ENCODE results near the gene ZNF805. TPM values are rescaled to one million over a fixed set of nuclear protein-coding genes. Genes with fewer than 3 reads are reported as not detected.
"Not testable (repeated sequence)": the region's sequence is repeated elsewhere in the genome, so short reads cannot be mapped to it uniquely, and the experiment has no call there.

The ZNF805 gene
- 10 to 100 TPM in 1 of 2 experiments, 1 to 10 TPM in 1; 9.8 to 10.0 TPM for total RNA-seq

DNA sequence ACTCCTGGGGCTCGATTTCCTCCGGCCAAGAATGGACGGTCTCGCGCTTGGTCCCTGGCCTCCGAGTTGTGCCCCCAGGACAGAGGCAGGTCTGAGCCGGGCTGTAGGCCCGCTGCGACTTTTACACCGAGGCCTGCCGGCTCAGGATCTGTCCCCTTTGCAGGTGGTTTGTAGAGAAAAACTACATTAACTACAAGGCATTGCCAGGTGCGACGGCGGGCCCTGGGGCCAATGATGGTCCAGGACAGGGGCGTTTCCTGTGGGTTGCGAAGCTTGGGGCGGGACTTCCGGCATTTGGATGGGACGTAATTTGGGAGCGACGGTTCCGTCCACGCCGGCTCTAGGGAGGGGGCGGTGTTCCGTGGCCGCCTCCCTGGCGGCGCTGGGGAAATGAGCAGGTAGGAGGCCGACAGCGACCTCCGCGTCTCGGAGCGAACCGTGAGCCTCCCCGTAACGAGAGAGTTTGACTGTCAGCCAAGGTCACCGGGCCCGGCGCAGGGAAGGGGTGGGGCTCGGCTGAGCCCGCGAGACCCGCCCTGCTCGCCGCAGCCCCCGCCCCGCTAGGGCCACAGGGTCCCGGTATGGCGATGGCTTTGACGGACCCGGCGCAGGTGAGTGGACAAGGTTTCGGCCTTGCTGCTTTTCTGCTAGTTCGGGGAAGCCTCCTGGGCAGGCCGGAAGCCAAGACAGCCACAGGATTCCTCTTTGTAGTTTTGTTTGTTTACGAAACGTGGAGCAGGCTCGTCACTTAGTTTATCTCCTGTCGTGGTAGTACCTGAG, at the start of gene ZNF805:
TSS of gene ZNF805 (plus strand) at position 322 of the 780 bp plus-strand sequence. CDS start at position 582, 260 bp downstream.
- CTCF ChIA-PET = no interaction called here
- Mint-ChIP-seq H3K4me1 (peaks cover 25% of the 10 kb centered on the region), H3K9me3 (peaks cover 3% of the 10 kb centered on the region), H3K4me3 (peak within 1 kb of the TSS; percentile 83), H3K27me3 (no peaks in the 10 kb centered on the region), H3K36me3 (ENCODE audit: low read depth) (peaks cover 24% of the 10 kb centered on the region), H3K27ac (peak within 1 kb of the TSS; percentile 93)
- peak; percentile 96 for DNase-seq
- POLR2A ChIA-PET = interaction anchor here (0.5 to 2.3 kb wide), 6 partner anchors 39 to 151 kb away, joined by 3 to 14 read pairs (median 4); partner anchors contain the start of genes ZNF264, ZNF304 and ZNF548

DNA sequence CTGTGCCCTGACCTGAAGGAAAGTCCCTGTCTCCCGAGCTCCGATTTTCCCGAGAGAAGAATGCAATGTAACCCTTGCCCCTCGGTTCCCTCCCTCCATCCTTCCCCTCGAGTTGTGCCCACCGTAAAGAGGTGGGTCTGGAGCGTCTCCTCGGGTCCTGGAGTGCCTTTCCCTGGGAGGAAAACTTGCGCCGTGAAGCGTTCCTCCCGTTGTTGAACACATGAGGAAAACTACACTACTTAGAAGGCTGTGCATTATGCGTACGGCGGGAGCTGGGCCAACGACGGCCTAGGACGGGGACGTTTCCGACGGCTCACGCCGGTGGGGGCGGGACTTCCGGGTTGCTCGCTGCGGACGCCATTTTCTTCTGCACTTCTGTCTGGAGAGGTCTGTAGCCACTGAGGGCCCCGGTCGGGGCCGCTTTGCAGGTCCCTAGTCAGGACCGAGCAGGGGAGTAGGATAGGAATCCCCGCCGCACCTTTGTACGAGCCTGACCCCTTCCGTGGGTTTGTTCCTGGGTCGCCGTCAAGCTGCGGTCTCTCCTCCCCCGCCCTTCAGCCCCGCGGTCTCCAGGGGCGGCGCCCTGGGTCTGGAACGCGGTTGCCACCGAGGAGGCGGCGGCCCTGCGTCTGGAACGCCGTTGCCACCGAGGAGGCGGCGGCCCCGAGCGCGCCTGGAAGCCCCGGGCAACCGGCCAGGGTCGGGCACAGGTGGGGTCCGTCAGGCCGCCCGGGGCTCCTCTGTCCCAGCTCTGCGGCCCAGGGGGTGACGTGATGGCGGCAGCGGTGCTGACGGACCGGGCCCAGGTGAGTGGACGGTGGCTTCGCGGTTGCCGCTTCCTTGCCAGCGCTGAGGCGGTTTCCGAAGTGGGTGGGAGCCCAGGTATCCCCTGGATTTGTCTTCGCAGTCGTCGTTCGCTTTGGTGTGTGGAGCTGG, 49.0 kb upstream of the ZNF805 start, which contains the start of gene ZNF264:
TSS of gene ZNF264 (plus strand) at position 360 of the 936 bp plus-strand sequence. CDS start at position 774, 414 bp downstream.
- peaks cover 29% of the 10 kb centered on the region for H3K4me1 Mint-ChIP-seq
- H3K27me3 Mint-ChIP-seq = peaks cover 4% of the 10 kb centered on the region
- peaks cover 71% of the 10 kb centered on the region for H3K36me3 Mint-ChIP-seq (ENCODE audit: low read depth)
- H3K4me3 Mint-ChIP-seq = peak within 1 kb of the TSS; percentile 88
- CTCF ChIA-PET = no interaction called here
- POLR2A ChIA-PET = interaction anchor here (0.6 to 2.4 kb wide), 5 partner anchors 44 to 229 kb away, joined by 3 to 14 read pairs (median 5); partner anchors contain the start of genes ZNF548 and ZNF805
- DNase-seq = peak; percentile 90
- H3K27ac Mint-ChIP-seq = peak within 1 kb of the TSS; percentile 80
- H3K9me3 Mint-ChIP-seq = peaks cover 43% of the 10 kb centered on the region

DNA sequence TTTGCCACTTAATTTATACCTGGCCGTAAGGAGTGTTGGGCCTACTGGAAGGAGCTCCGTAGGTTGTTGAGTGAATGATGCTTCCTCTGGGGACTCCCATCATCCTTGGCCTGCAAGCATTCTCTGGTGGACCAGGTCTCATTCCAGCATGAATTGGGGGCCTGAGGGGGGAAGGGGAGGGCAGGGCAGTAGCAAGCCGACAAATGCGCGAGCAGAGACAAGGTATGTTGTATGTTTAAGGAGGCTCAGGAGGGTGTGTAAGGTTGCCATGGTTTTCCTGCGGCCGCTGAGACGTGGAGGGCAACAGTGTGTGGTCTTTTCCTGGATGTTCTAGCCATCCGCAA, 48.4 kb upstream of the ZNF805 start:
- Mint-ChIP-seq H3K4me1 (peaks cover 29% of the 10 kb centered on the region), H3K27me3 (peaks cover 4% of the 10 kb centered on the region), H3K27ac (peak overlapping the region; percentile 80), H3K9me3 (peaks cover 47% of the 10 kb centered on the region), H3K4me3 (peak overlapping the region; percentile 88), H3K36me3 (ENCODE audit: low read depth) (peaks cover 77% of the 10 kb centered on the region)
- ChIA-PET CTCF (no interaction called here), POLR2A (interaction anchor here (0.6 to 2.4 kb wide), 5 partner anchors 44 to 228 kb away, joined by 3 to 14 read pairs (median 5); partner anchors contain the start of genes ZNF548 and ZNF805)
- no peak for DNase-seq

DNA sequence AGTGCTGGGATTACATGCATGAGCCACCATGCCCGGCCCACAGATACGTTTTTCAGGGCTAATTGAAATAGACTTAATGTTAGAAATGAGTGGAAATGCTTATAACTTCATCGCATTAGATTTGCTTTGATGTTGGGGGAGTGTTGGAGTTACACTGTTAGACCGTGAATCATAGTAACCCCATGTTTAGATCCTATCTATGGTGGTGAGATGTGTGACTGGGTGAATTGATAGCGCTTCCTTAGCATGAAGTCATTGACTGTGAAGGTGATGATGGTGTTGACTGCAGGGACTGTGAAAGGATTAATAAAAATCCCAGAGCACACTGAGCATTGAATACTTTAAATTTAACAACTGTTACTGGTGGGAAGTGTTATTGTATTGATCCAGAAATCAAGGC, 47.4 kb upstream of the ZNF805 start:
- H3K27ac Mint-ChIP-seq = peak overlapping the region; percentile 9
- H3K4me3 Mint-ChIP-seq = peak overlapping the region; percentile 88
- H3K36me3 Mint-ChIP-seq (ENCODE audit: low read depth) = peaks cover 83% of the 10 kb centered on the region
- peaks cover 2% of the 10 kb centered on the region for H3K27me3 Mint-ChIP-seq
- peaks cover 29% of the 10 kb centered on the region for H3K4me1 Mint-ChIP-seq
- no peak for DNase-seq
- ChIA-PET POLR2A (interaction anchor here (1.4 kb wide), 1 partner anchor 86 kb away, joined by 3 read pairs; no protein-coding TSS in a partner anchor), CTCF (no interaction called here)
- peaks cover 45% of the 10 kb centered on the region for H3K9me3 Mint-ChIP-seq

DNA sequence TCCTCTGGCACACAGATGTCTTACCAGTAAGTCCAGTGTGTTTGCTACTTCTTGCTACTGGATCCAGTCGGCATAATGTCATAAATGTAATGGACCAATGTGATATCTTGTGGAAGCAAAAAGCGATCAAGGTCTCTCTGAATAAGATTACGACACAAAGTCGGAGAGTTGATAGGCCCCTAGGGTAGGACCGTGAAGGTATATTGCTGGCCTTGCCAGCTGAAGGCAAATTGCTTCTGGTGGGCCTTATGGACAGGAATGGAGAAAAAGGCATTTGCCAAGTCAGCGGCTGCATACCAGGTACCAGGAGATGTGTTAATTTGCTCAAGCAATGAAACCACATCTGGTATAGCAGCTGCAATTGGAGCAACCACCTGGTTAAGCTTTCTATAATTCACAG, 42.6 kb upstream of the ZNF805 start:
- peaks cover 40% of the 10 kb centered on the region for H3K9me3 Mint-ChIP-seq
- DNase-seq, H3K4me3 Mint-ChIP-seq, H3K27me3 Mint-ChIP-seq, CTCF ChIA-PET, H3K27ac Mint-ChIP-seq, POLR2A ChIA-PET: not testable (repeated sequence)
- peaks cover 94% of the 10 kb centered on the region for H3K36me3 Mint-ChIP-seq (ENCODE audit: low read depth)
- peaks cover 12% of the 10 kb centered on the region for H3K4me1 Mint-ChIP-seq

DNA sequence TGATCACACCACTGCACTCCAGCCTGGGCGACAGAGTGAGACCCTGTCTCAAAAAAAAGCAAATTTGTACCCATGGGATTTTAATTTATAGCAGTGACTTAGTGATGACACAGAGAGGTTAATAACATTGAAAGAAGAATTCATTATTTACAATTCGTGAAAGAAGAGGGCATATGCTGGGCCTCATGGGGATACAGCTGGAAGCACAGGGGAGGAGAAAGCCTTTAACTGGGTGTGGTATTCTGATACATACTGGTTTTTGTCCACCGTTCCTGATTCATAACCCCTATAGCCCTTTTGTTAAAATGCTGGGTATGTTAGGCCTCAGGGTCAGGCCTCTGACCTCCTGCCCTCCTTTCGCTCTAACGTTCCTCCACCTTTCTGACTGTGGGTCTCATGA, 38.3 kb upstream of the ZNF805 start:
- no peaks in the 10 kb centered on the region for H3K4me1 Mint-ChIP-seq
- no peaks in the 10 kb centered on the region for H3K27me3 Mint-ChIP-seq
- H3K27ac Mint-ChIP-seq = no peak overlapping the region
- no peak overlapping the region for H3K4me3 Mint-ChIP-seq
- POLR2A ChIA-PET = no interaction called here
- H3K36me3 Mint-ChIP-seq (ENCODE audit: low read depth) = peaks cover 87% of the 10 kb centered on the region
- CTCF ChIA-PET = no interaction called here
- H3K9me3 Mint-ChIP-seq = peaks cover 36% of the 10 kb centered on the region
- DNase-seq = no peak

DNA sequence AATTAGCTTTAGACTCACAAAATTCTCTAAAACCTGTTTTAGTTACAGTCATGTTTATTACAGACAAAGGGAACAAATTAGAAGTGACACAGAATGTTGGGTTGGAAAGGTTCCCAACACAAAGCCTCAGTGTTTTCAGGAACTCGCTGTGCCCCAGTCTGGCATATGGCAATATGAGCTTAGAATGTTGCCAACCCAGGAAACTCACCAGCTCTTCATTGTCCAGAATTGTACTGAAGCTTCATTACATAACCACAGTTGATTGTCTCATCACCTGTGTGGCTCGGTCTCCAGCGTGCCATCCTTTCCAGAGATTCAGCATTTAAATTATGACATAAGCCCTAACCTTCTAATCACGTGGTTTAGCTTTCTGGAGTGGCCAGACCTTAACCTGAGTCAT, 30.1 kb upstream of the ZNF805 start:
- no peak for DNase-seq
- no peaks in the 10 kb centered on the region for H3K4me1 Mint-ChIP-seq
- H3K27ac Mint-ChIP-seq = no peak overlapping the region
- no peaks in the 10 kb centered on the region for H3K27me3 Mint-ChIP-seq
- POLR2A ChIA-PET = no interaction called here
- CTCF ChIA-PET = interaction anchor here (0.6 kb wide), 1 partner anchor 34 kb away, joined by 8 read pairs; no protein-coding TSS in a partner anchor
- peaks cover 29% of the 10 kb centered on the region for H3K9me3 Mint-ChIP-seq
- H3K4me3 Mint-ChIP-seq = no peak overlapping the region
- H3K36me3 Mint-ChIP-seq (ENCODE audit: low read depth) = peaks cover 82% of the 10 kb centered on the region

DNA sequence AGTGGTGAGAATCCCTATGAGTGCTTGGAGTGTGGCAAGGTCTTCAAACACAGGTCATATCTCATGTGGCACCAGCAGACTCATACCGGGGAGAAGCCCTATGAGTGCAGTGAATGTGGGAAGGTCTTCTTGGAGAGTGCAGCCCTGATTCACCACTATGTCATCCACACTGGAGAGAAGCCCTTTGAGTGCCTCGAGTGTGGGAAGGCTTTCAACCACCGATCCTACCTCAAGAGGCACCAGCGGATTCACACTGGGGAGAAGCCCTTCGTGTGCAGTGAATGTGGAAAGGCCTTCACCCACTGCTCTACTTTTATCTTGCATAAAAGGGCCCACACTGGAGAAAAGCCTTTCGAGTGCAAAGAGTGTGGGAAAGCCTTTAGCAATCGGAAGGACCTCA, 28.3 kb upstream of the ZNF805 start:
- H3K9me3 Mint-ChIP-seq = peaks cover 34% of the 10 kb centered on the region
- no peak overlapping the region for H3K4me3 Mint-ChIP-seq
- no peaks in the 10 kb centered on the region for H3K4me1 Mint-ChIP-seq
- H3K27ac Mint-ChIP-seq = no peak overlapping the region
- H3K27me3 Mint-ChIP-seq = no peaks in the 10 kb centered on the region
- ChIA-PET POLR2A (no interaction called here), CTCF (no interaction called here)
- H3K36me3 Mint-ChIP-seq (ENCODE audit: low read depth) = peaks cover 81% of the 10 kb centered on the region
- no peak for DNase-seq

DNA sequence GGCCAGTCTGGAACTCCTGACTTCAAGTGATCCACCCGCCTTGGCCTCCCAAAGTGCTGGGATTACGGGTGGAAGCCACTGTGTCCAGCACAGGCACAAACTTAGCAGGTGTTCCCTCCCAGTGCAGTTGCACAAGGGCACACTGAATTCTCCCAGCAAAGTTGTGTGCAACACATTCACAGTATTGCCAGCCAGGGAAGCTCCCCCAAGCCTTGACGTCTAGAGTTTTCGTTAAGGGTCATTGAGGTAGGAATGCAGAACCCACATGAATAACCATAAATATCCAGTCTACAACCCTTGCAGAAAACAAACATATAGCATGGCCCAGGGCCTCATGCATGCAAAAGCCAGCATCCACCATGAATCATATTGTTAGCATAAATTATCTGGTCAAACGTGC, 12.9 kb upstream of the ZNF805 start:
- H3K36me3 Mint-ChIP-seq (ENCODE audit: low read depth) = no peaks in the 10 kb centered on the region
- H3K9me3 Mint-ChIP-seq = peaks cover 22% of the 10 kb centered on the region
- no peak overlapping the region for H3K4me3 Mint-ChIP-seq
- no peak for DNase-seq
- CTCF ChIA-PET = no interaction called here
- no peak overlapping the region for H3K27ac Mint-ChIP-seq
- H3K4me1 Mint-ChIP-seq = no peaks in the 10 kb centered on the region
- POLR2A ChIA-PET = no interaction called here
- no peaks in the 10 kb centered on the region for H3K27me3 Mint-ChIP-seq

DNA sequence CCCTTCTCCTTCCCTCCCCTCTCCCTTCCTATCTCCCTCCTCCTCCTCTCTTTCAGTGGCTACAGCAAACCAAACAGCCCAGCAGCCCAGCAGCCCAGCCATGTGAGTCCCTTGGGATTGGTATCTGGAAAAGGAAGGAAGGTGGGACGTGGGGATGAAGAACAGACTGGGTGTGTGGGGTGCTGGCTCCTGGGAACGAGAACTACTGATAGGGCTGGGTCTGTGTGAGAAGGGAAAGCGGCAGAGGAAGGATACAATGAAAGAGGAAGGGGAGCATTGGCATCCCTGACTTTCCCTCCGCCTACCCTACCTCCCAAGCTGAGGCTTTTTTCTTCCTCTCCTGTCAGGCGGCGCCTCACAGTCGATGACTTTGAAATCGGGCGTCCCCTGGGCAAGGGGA, 8.7 kb upstream of the ZNF805 start:
- Mint-ChIP-seq H3K4me3 (no peak overlapping the region), H3K36me3 (ENCODE audit: low read depth) (no peaks in the 10 kb centered on the region), H3K9me3 (peaks cover 18% of the 10 kb centered on the region), H3K4me1 (no peaks in the 10 kb centered on the region), H3K27ac (no peak overlapping the region), H3K27me3 (no peaks in the 10 kb centered on the region)
- ChIA-PET CTCF (no interaction called here), POLR2A (no interaction called here)
- no peak for DNase-seq

DNA sequence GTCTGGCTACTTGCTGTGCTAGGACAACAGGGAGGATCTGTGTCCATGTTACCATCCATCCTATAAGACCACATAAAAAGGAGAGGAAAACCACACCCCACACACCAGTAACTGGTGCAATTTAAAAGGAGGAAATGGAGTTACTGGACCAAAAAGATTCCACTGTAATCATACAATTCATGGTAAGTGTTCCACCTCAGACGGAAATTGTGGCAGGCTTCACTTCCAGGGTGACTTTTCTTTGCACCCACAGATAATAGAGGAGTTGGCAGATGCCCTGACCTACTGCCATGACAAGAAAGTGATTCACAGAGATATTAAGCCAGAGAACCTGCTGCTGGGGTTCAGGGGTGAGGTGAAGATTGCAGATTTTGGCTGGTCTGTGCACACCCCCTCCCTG, 7.2 kb upstream of the ZNF805 start:
- Mint-ChIP-seq H3K4me1 (no peaks in the 10 kb centered on the region), H3K4me3 (no peak overlapping the region), H3K36me3 (ENCODE audit: low read depth) (no peaks in the 10 kb centered on the region), H3K27me3 (no peaks in the 10 kb centered on the region), H3K27ac (no peak overlapping the region), H3K9me3 (peaks cover 15% of the 10 kb centered on the region)
- ChIA-PET POLR2A (no interaction called here), CTCF (no interaction called here)
- no peak for DNase-seq

DNA sequence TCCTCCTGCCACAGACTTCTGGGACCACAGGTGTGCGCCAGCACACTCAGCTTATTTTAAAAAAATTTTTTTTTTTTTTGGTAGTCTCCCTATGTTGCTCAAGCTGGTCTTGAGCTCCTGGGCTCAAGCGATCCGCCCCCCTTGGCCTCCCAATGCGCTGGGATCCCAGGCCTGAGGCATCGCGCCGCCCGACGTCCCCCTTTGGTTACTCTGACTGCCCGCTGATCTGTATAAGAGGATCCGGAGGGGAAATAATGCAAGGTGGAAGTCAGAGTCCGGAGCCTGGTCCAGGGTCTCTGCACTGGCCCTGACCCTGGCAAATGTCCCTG, 486 bp upstream of the ZNF805 start:
- POLR2A ChIA-PET = interaction anchor here (0.7 to 2.3 kb wide), 5 partner anchors 40 to 150 kb away, joined by 4 to 14 read pairs (median 5); partner anchors contain the start of genes ZNF264, ZNF304 and ZNF548
- Mint-ChIP-seq H3K27me3 (no peaks in the 10 kb centered on the region), H3K4me3 (peak overlapping the region; percentile 83), H3K9me3 (peaks cover 3% of the 10 kb centered on the region), H3K36me3 (ENCODE audit: low read depth) (peaks cover 21% of the 10 kb centered on the region), H3K4me1 (peaks cover 25% of the 10 kb centered on the region), H3K27ac (peak overlapping the region; percentile 93)
- CTCF ChIA-PET = no interaction called here
- DNase-seq = no peak

DNA sequence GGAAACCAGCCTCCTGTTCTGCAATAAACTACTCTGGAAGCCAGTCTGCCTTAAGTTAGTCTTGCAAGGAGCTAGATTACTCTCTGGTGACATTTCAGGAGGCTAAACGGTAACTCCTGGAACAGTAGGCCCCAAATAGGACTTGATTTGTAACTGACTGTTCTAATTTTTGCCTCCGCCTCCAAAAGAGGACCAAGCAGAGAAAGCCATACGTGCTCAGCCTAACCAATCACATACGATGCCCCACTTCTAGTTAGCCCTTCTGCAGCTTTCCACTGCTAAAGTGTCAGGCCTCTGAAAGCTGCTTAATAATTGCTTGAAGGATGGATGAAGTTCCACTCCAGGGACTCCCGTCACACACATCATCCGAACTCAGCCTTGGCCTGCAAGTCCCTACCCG, 744 bp downstream of the ZNF805 start:
- POLR2A ChIA-PET = interaction anchor here (0.6 to 2.3 kb wide), 4 partner anchors 50 to 762 kb away, joined by 3 to 14 read pairs (median 4); partner anchors contain the start of genes ZNF264, ZNF304 and ZNF543
- Mint-ChIP-seq H3K27ac (peak overlapping the region; percentile 93), H3K27me3 (no peaks in the 10 kb centered on the region), H3K36me3 (ENCODE audit: low read depth) (peaks cover 31% of the 10 kb centered on the region), H3K4me1 (peaks cover 25% of the 10 kb centered on the region), H3K4me3 (peak overlapping the region; percentile 83), H3K9me3 (peaks cover 3% of the 10 kb centered on the region)
- no peak for DNase-seq
- CTCF ChIA-PET = no interaction called here
